ENCODE results near the gene NPHS2. TPM values are rescaled to one million over a fixed set of nuclear protein-coding genes. Genes with fewer than 3 reads are reported as not detected.

NPHS2 gene
- total RNA-seq, 6 experiments from 2014 or later, result not detected

- no peak for DNase-seq
- Mint-ChIP-seq H3K27me3 (ENCODE audit: insufficient read depth) (peaks cover 7% of the 10 kb centered on the region; the same call in 1 of the 2 replicates), H3K9me3 (no peaks in the 10 kb centered on the region; the same call in 1 of the 2 replicates), H3K4me1 (ENCODE audit: low read depth) (peaks cover 18% of the 10 kb centered on the region), H3K4me3 (no peak overlapping the region), H3K36me3 (ENCODE audit: low read depth) (no peaks in the 10 kb centered on the region), H3K27ac (no peak overlapping the region)
- TF ChIP-seq CTCF (IDR thresholded peaks at IDR 0.05), result no peak
These were observed 21.3 kb downstream of the NPHS2 start for GRCh38 chr1:179554427-179554826.

GRCh38 chr1:179550746-179551682 is 24.7 kb downstream of the NPHS2 start:
- no peaks in the 10 kb centered on the region; the same call in 1 of the 2 replicates for H3K9me3 Mint-ChIP-seq
- peaks cover 18% of the 10 kb centered on the region for H3K4me1 Mint-ChIP-seq (ENCODE audit: low read depth)
- no peak for TF ChIP-seq CTCF (IDR thresholded peaks at IDR 0.05)
- peak overlapping the region; percentile 75 for H3K27ac Mint-ChIP-seq
- DNase-seq, result peak; percentile 63
- no peaks in the 10 kb centered on the region for H3K36me3 Mint-ChIP-seq (ENCODE audit: low read depth)
- peaks cover 7% of the 10 kb centered on the region; the same call in 1 of the 2 replicates for H3K27me3 Mint-ChIP-seq (ENCODE audit: insufficient read depth)
- peak overlapping the region; percentile 69; the same call in 1 of the 2 replicates for H3K4me3 Mint-ChIP-seq

- DNase-seq, result no peak
- no peaks in the 10 kb centered on the region for H3K36me3 Mint-ChIP-seq (ENCODE audit: low read depth)
- no peak for TF ChIP-seq CTCF (IDR thresholded peaks at IDR 0.05)
- H3K27ac Mint-ChIP-seq, result no peak overlapping the region
- H3K4me1 Mint-ChIP-seq (ENCODE audit: low read depth), result peaks cover 18% of the 10 kb centered on the region
- H3K9me3 Mint-ChIP-seq, result no peaks in the 10 kb centered on the region; the same call in 1 of the 2 replicates
- no peak overlapping the region for H3K4me3 Mint-ChIP-seq
- peaks cover 8% of the 10 kb centered on the region; the same call in 1 of the 2 replicates for H3K27me3 Mint-ChIP-seq (ENCODE audit: insufficient read depth)
These were observed 26.4 kb downstream of the NPHS2 start for GRCh38 chr1:179549368-179549700.

GRCh38 chr1:179548666-179549367 is 26.9 kb downstream of the NPHS2 start:
- Mint-ChIP-seq H3K27ac (no peak overlapping the region), H3K9me3 (no peaks in the 10 kb centered on the region; the same call in 1 of the 2 replicates), H3K27me3 (ENCODE audit: insufficient read depth) (peaks cover 8% of the 10 kb centered on the region; the same call in 1 of the 2 replicates), H3K4me3 (no peak overlapping the region), H3K4me1 (ENCODE audit: low read depth) (peaks cover 18% of the 10 kb centered on the region), H3K36me3 (ENCODE audit: low read depth) (no peaks in the 10 kb centered on the region)
- no peak for DNase-seq
- no peak for TF ChIP-seq CTCF (IDR thresholded peaks at IDR 0.05)

- DNase-seq, result no peak
- no peak for TF ChIP-seq CTCF (IDR thresholded peaks at IDR 0.05)
- Mint-ChIP-seq H3K27ac (no peak overlapping the region), H3K9me3 (no peaks in the 10 kb centered on the region; the same call in 1 of the 2 replicates), H3K4me1 (ENCODE audit: low read depth) (peaks cover 18% of the 10 kb centered on the region), H3K27me3 (ENCODE audit: insufficient read depth) (peaks cover 9% of the 10 kb centered on the region; the same call in 1 of the 2 replicates), H3K36me3 (ENCODE audit: low read depth) (no peaks in the 10 kb centered on the region), H3K4me3 (no peak overlapping the region)
These were observed 28.7 kb downstream of the NPHS2 start for GRCh38 chr1:179547021-179547535.
